ENCODE results near the gene MYH7B. TPM values are rescaled to one million over a fixed set of nuclear protein-coding genes. Genes with fewer than 3 reads are reported as not detected.

Gene MYH7B
- total and polyA plus RNA-seq, 3 experiments from 2014 or later: 0.16 to 0.48 (median 0.26) TPM

GRCh38 chr20:35004051-35004725 is 48.5 kb downstream of the MYH7B start:
- Mint-ChIP-seq H3K36me3 (peaks cover 0 to 97% (median 10%) of the 10 kb centered on the region in 3 donors), H3K27ac (no peak overlapping the region), H3K9me3 (no peaks in the 10 kb centered on the region), H3K4me3 (no peak overlapping the region), H3K27me3 (no peaks in the 10 kb centered on the region), H3K4me1 (no peaks in the 10 kb centered on the region)
- no peaks in the 10 kb centered on the region for H3K27me3 ChIP-seq (ENCODE audit: insufficient read depth, low read length, poor library complexity, severe bottlenecking)
- no peak overlapping the region for H3K27ac ChIP-seq (ENCODE audit: low read depth, low read length)
- H3K4me3 ChIP-seq (ENCODE audit: low read length): no peak overlapping the region
- peaks cover 59% of the 10 kb centered on the region for H3K36me3 ChIP-seq (ENCODE audit: insufficient read depth, low read length)
- no peak for DNase-seq
- CTCF ChIA-PET: no interaction called here
- POLR2A ChIA-PET: no interaction called here
- H3K4me1 ChIP-seq (ENCODE audit: insufficient read depth, low read length): no peaks in the 10 kb centered on the region
- no peaks in the 10 kb centered on the region for H3K9me3 ChIP-seq (ENCODE audit: low read length)

DNA sequence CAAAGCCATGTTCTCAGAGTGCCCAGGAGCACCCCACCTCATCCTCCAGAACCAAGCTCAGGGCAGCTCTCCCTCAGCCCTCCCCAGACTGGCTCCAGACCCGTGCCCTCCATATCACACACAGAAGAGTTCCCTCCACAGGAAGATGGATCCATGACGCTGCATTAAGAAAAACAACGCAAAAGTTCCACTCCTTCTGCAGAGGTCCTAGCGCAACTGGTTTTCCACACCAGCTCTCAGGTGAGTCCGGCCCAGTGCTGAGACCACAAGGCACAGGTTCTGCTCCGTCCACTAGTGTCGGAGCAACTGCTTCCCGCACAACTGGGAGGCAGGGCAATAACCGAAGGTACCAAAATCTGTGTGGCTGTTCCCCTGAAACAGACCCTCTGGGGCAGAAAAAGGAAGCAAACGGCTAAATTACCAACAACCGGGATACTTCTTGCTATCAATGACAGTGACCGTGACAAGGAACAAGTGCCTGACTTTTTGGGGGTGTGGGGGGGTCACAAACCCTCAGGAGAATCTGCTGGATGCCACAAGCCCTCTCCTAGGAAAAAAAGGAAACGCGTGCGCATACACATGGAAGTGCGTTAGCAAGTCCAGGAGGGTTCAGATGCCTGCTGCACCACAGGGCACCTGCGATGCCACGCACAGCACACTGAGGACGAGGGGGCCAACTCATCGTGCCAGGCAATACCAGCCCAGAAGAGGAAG is 49.2 kb downstream of the MYH7B start:
- Mint-ChIP-seq H3K4me3 (no peak overlapping the region), H3K9me3 (no peaks in the 10 kb centered on the region), H3K36me3 (peaks cover 0 to 99% (median 10%) of the 10 kb centered on the region in 3 donors), H3K27me3 (no peaks in the 10 kb centered on the region), H3K4me1 (no peaks in the 10 kb centered on the region), H3K27ac (no peak overlapping the region)
- DNase-seq: no peak
- Histone ChIP-seq H3K27ac (ENCODE audit: low read depth, low read length) (no peak overlapping the region), H3K4me3 (ENCODE audit: low read length) (no peak overlapping the region), H3K9me3 (ENCODE audit: low read length) (no peaks in the 10 kb centered on the region), H3K4me1 (ENCODE audit: insufficient read depth, low read length) (no peaks in the 10 kb centered on the region), H3K27me3 (ENCODE audit: insufficient read depth, low read length, poor library complexity, severe bottlenecking) (no peaks in the 10 kb centered on the region), H3K36me3 (ENCODE audit: insufficient read depth, low read length) (peaks cover 66% of the 10 kb centered on the region)
- POLR2A ChIA-PET: no interaction called here
- CTCF ChIA-PET: no interaction called here

Other genes starting within 250 kb of the MYH7B start
- gene NCOA6, start 130.2 kb upstream of the MYH7B start, total RNA-seq: 10 to 100 TPM; 22.7 to 23.1 TPM
- 11.4 TPM for gene NCOA6, start 130.2 kb upstream of the MYH7B start, polyA plus RNA-seq
- gene GGT7, start 83.0 kb upstream of the MYH7B start, total RNA-seq: 1 to 10 TPM; 8.2 to 10.0 TPM
- gene GGT7, start 83.0 kb upstream of the MYH7B start, polyA plus RNA-seq: 1.7 TPM
- gene ACSS2, start 79.3 kb upstream of the MYH7B start, total RNA-seq: 1 to 10 TPM; 6.0 to 7.2 TPM
- gene ACSS2, start 79.3 kb upstream of the MYH7B start, polyA plus RNA-seq: 5.3 TPM
- gene GSS, start 62 bp upstream of the MYH7B start, total RNA-seq: 10 to 100 TPM; 63.0 to 65.2 TPM
- 38.8 TPM for gene GSS, start 62 bp upstream of the MYH7B start, polyA plus RNA-seq
- gene TRPC4AP, start 136.9 kb downstream of the MYH7B start, total RNA-seq: 10 to 100 TPM; 51.2 to 53.4 TPM
- 59.8 TPM for gene TRPC4AP, start 136.9 kb downstream of the MYH7B start, polyA plus RNA-seq
- 10 to 100 TPM; 19.3 to 20.1 TPM for gene EDEM2, start 191.5 kb downstream of the MYH7B start, total RNA-seq
- 48.4 TPM for gene EDEM2, start 191.5 kb downstream of the MYH7B start, polyA plus RNA-seq
- gene PROCR, start 216.2 kb downstream of the MYH7B start, total RNA-seq: 1 to 10 TPM; 2.6 to 2.7 TPM
- gene PROCR, start 216.2 kb downstream of the MYH7B start, polyA plus RNA-seq: 10.7 TPM